SK-N-SH treated with all-trans-retinoic acid at 6 μM for 48 hours (cell line): ENCODE measurements around the gene AP2A2.

ENCODE experiments used
- ATAC-seq: fragments of 200-7000 bp; cut with Tn5 transposase; 3 replicates; pipeline ENCODE4 v1.9.1; 2020; ENCODE audit warnings: mild to moderate bottlenecking, moderate library complexity
- BACH2 ChIP-seq: fragments of 250-450 bp; sonication (Bioruptor Pico); IDR thresholded peaks from 2 replicates; pipeline ENCODE4 v1.9.0; 2021; ENCODE audit warnings: mild to moderate bottlenecking, borderline replicate concordance
- CSDC2 ChIP-seq: fragments of 250-450 bp; sonication (Bioruptor Pico); IDR thresholded peaks from 2 replicates; pipeline ENCODE4 v1.5.0; 2020; ENCODE audit warnings: mild to moderate bottlenecking, moderate library complexity
- ESRRG ChIP-seq: fragments of 250-450 bp; sonication (Bioruptor Pico); IDR thresholded peaks from 2 replicates; pipeline ENCODE4 v1.6.1; 2021; ENCODE audit warnings: mild to moderate bottlenecking
- GLIS3 ChIP-seq: fragments of 250-450 bp; sonication (Bioruptor Pico); IDR thresholded peaks from 2 replicates; pipeline ENCODE4 v1.5.0; 2020; ENCODE audit warnings: mild to moderate bottlenecking, moderate library complexity
- ISL1 ChIP-seq: fragments of 250-450 bp; sonication (Bioruptor Pico); IDR thresholded peaks from 2 replicates; pipeline ENCODE4 v2.1.2; 2022; ENCODE audit warnings: mild to moderate bottlenecking, moderate library complexity
- OSR1 ChIP-seq: fragments of 250-450 bp; sonication (Bioruptor Pico); IDR thresholded peaks from 2 replicates; pipeline ENCODE4 v1.8.0; 2022; ENCODE audit warnings: moderate library complexity, mild to moderate bottlenecking, inconsistent platforms
- PPARA ChIP-seq: fragments of 250-450 bp; sonication (Bioruptor Pico); IDR thresholded peaks from 2 replicates; pipeline ENCODE4 v1.5.0; 2020; ENCODE audit warnings: mild to moderate bottlenecking, borderline replicate concordance
- RARB ChIP-seq: fragments of 250-450 bp; sonication (Bioruptor Pico); IDR thresholded peaks from 2 replicates; pipeline ENCODE4 v1.8.0; 2021; ENCODE audit warnings: mild to moderate bottlenecking, moderate library complexity
- TOX ChIP-seq: fragments of 250-450 bp; sonication (Bioruptor Pico); IDR thresholded peaks from 2 replicates; pipeline ENCODE4 v1.8.0; 2021; ENCODE audit warnings: mild to moderate bottlenecking, moderate library complexity, borderline replicate concordance
- ZC3H10 ChIP-seq: fragments of 250-450 bp; sonication (Bioruptor Pico); IDR thresholded peaks from 2 replicates; pipeline ENCODE4 v1.5.1; 2021; ENCODE audit warnings: mild to moderate bottlenecking, moderate library complexity
- ZFP30 ChIP-seq: fragments of 450-650 bp; formaldehyde crosslinking; IDR thresholded peaks from 2 replicates; pipeline ENCODE4 v1.5.0; 2022; ENCODE audit warnings: mild to moderate bottlenecking, moderate library complexity
- ZNF565 ChIP-seq: fragments of 450-650 bp; formaldehyde crosslinking; conservative IDR thresholded peaks from 2 replicates; pipeline ENCODE4 v1.5.0; 2020; ENCODE audit warnings: low read depth, mild to moderate bottlenecking, moderate library complexity
- ZNF70 ChIP-seq: fragments of 450-650 bp; formaldehyde crosslinking; IDR thresholded peaks from 2 replicates; pipeline ENCODE4 v1.5.0; 2020; ENCODE audit warnings: mild to moderate bottlenecking, moderate library complexity
- ZNF8 ChIP-seq: fragments of 450-650 bp; formaldehyde crosslinking; IDR thresholded peaks from 2 replicates; pipeline ENCODE4 v1.5.0; 2020; ENCODE audit warnings: mild to moderate bottlenecking, moderate library complexity
- TF ChIP-seq, protein P1 (sequence below): fragments of 250-450 bp; sonication (Bioruptor Pico); IDR thresholded peaks from 2 replicates; pipeline ENCODE4 v1.5.0; 2020; ENCODE audit warnings: mild to moderate bottlenecking, moderate library complexity
- TF ChIP-seq, protein P2 (sequence below): fragments of 250-450 bp; sonication (Bioruptor Pico); IDR thresholded peaks from 2 replicates; pipeline ENCODE4 v1.8.0; 2021; ENCODE audit warnings: low read depth, mild to moderate bottlenecking, moderate library complexity, borderline replicate concordance
- TF ChIP-seq, protein P3 (sequence below): fragments of 250-450 bp; sonication (Bioruptor Pico); IDR thresholded peaks from 2 replicates; pipeline ENCODE4 v1.5.1; 2020; ENCODE audit warnings: low read depth, mild to moderate bottlenecking, moderate library complexity
- TF ChIP-seq, protein P4 (sequence below): fragments of 250-450 bp; sonication (Bioruptor Pico); IDR thresholded peaks from 2 replicates; pipeline ENCODE4 v1.5.1; 2021; ENCODE audit warnings: mild to moderate bottlenecking, moderate library complexity
- TF ChIP-seq, protein P5 (sequence below): fragments of 250-450 bp; sonication (Bioruptor Pico); IDR thresholded peaks from 2 replicates; pipeline ENCODE4 v1.8.0; 2020; ENCODE audit warnings: mild to moderate bottlenecking, moderate library complexity, borderline replicate concordance

The AP2A2 gene

DNA sequence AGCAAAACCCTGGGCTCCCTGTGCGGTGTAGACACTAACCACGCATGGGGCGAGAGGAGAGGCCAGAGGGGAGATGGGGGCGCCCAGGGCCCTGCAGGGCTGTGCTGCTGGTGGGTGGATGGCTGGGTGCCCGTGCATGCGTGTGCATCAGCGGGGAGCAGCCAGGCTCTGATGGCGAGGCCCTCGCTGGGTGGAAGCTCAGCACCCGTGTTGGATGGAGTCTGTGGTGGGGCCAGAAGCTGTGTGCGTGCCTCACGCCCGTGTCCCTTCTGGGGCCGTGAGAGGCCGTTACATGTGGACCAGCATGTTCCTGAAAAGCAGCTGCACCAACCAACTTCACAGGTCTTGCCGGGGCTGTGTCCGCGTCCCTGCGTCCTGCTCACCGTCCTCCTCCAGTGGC lies 77.5 kb downstream of the AP2A2 start:
- TF ChIP-seq, protein P1, sequence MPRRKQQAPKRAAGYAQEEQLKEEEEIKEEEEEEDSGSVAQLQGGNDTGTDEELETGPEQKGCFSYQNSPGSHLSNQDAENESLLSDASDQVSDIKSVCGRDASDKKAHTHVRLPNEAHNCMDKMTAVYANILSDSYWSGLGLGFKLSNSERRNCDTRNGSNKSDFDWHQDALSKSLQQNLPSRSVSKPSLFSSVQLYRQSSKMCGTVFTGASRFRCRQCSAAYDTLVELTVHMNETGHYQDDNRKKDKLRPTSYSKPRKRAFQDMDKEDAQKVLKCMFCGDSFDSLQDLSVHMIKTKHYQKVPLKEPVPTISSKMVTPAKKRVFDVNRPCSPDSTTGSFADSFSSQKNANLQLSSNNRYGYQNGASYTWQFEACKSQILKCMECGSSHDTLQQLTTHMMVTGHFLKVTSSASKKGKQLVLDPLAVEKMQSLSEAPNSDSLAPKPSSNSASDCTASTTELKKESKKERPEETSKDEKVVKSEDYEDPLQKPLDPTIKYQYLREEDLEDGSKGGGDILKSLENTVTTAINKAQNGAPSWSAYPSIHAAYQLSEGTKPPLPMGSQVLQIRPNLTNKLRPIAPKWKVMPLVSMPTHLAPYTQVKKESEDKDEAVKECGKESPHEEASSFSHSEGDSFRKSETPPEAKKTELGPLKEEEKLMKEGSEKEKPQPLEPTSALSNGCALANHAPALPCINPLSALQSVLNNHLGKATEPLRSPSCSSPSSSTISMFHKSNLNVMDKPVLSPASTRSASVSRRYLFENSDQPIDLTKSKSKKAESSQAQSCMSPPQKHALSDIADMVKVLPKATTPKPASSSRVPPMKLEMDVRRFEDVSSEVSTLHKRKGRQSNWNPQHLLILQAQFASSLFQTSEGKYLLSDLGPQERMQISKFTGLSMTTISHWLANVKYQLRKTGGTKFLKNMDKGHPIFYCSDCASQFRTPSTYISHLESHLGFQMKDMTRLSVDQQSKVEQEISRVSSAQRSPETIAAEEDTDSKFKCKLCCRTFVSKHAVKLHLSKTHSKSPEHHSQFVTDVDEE (CRISPR knock-in tag), result no peak
- TF ChIP-seq ZFP30 (CRISPR knock-in tag), result no peak
- no peak for TF ChIP-seq BACH2 (CRISPR knock-in tag)
- TF ChIP-seq OSR1 (CRISPR knock-in tag), result no peak
- no peak for TF ChIP-seq GLIS3 (CRISPR knock-in tag)
- TF ChIP-seq ESRRG (CRISPR knock-in tag), result no peak
- TF ChIP-seq, protein P2, sequence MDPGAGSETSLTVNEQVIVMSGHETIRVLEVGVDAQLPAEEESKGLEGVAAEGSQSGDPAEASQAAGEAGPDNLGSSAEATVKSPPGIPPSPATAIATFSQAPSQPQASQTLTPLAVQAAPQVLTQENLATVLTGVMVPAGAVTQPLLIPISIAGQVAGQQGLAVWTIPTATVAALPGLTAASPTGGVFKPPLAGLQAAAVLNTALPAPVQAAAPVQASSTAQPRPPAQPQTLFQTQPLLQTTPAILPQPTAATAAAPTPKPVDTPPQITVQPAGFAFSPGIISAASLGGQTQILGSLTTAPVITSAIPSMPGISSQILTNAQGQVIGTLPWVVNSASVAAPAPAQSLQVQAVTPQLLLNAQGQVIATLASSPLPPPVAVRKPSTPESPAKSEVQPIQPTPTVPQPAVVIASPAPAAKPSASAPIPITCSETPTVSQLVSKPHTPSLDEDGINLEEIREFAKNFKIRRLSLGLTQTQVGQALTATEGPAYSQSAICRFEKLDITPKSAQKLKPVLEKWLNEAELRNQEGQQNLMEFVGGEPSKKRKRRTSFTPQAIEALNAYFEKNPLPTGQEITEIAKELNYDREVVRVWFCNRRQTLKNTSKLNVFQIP, result no peak
- no peak for TF ChIP-seq ZNF8 (CRISPR knock-in tag)
- TF ChIP-seq TOX (CRISPR knock-in tag), result no peak
- TF ChIP-seq CSDC2, result no peak
- no peak for TF ChIP-seq PPARA (CRISPR knock-in tag)
- TF ChIP-seq ZNF565 (CRISPR knock-in tag), result no peak
- TF ChIP-seq ZNF70, result no peak
- TF ChIP-seq, protein P3, sequence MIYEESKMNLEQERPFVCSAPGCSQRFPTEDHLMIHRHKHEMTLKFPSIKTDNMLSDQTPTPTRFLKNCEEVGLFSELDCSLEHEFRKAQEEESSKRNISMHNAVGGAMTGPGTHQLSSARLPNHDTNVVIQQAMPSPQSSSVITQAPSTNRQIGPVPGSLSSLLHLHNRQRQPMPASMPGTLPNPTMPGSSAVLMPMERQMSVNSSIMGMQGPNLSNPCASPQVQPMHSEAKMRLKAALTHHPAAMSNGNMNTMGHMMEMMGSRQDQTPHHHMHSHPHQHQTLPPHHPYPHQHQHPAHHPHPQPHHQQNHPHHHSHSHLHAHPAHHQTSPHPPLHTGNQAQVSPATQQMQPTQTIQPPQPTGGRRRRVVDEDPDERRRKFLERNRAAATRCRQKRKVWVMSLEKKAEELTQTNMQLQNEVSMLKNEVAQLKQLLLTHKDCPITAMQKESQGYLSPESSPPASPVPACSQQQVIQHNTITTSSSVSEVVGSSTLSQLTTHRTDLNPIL (CRISPR knock-in tag), result no peak
- TF ChIP-seq, protein P4, sequence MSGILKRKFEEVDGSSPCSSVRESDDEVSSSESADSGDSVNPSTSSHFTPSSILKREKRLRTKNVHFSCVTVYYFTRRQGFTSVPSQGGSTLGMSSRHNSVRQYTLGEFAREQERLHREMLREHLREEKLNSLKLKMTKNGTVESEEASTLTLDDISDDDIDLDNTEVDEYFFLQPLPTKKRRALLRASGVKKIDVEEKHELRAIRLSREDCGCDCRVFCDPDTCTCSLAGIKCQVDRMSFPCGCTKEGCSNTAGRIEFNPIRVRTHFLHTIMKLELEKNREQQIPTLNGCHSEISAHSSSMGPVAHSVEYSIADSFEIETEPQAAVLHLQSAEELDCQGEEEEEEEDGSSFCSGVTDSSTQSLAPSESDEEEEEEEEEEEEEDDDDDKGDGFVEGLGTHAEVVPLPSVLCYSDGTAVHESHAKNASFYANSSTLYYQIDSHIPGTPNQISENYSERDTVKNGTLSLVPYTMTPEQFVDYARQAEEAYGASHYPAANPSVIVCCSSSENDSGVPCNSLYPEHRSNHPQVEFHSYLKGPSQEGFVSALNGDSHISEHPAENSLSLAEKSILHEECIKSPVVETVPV, result no peak
- TF ChIP-seq, protein P5, sequence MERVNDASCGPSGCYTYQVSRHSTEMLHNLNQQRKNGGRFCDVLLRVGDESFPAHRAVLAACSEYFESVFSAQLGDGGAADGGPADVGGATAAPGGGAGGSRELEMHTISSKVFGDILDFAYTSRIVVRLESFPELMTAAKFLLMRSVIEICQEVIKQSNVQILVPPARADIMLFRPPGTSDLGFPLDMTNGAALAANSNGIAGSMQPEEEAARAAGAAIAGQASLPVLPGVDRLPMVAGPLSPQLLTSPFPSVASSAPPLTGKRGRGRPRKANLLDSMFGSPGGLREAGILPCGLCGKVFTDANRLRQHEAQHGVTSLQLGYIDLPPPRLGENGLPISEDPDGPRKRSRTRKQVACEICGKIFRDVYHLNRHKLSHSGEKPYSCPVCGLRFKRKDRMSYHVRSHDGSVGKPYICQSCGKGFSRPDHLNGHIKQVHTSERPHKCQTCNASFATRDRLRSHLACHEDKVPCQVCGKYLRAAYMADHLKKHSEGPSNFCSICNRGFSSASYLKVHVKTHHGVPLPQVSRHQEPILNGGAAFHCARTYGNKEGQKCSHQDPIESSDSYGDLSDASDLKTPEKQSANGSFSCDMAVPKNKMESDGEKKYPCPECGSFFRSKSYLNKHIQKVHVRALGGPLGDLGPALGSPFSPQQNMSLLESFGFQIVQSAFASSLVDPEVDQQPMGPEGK (CRISPR knock-in tag), result no peak
- no peak for TF ChIP-seq ISL1 (CRISPR knock-in tag)
- no peak for TF ChIP-seq ZC3H10 (CRISPR knock-in tag)
- no peak for TF ChIP-seq RARB (CRISPR knock-in tag)
- ATAC-seq, result no peak

DNA sequence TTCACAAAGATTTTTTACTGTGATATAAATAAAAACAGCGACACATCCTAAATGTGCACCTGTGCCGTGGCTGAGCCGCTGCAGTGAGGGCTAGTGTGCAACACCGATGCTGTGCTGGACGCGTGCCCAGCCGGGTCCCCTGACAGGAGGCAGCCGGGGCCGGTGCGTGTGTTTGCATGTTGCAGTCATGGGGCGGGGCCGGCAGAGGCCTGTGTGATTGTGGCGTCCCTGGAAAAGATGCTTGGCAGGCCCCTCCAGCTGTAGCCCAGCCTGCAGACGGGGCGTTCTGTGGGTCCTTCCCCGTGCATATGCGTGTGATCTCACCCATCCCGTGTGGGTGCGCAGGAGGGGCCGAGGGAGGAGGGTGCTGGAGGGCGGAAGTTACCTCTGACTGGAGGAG lies 80.3 kb downstream of the AP2A2 start:
- TF ChIP-seq, protein P2, result no peak
- TF ChIP-seq ESRRG (CRISPR knock-in tag), result no peak
- TF ChIP-seq GLIS3 (CRISPR knock-in tag), result no peak
- no peak for TF ChIP-seq ISL1 (CRISPR knock-in tag)
- TF ChIP-seq RARB (CRISPR knock-in tag), result no peak
- no peak for TF ChIP-seq ZC3H10 (CRISPR knock-in tag)
- no peak for TF ChIP-seq CSDC2
- no peak for TF ChIP-seq ZFP30 (CRISPR knock-in tag)
- TF ChIP-seq OSR1 (CRISPR knock-in tag), result no peak
- TF ChIP-seq ZNF70, result no peak
- no peak for TF ChIP-seq ZNF8 (CRISPR knock-in tag)
- TF ChIP-seq, protein P4, result no peak
- TF ChIP-seq, protein P5 (CRISPR knock-in tag), result no peak
- TF ChIP-seq, protein P3 (CRISPR knock-in tag), result no peak
- TF ChIP-seq, protein P1 (CRISPR knock-in tag), result no peak
- no peak for ATAC-seq
